PC-3 (cell line): Measurements from ENCODE around the gene ACTR1A.

Source experiments
- EZH2 ChIP-seq: fragments of 300-600 bp; sonication (generic); IDR thresholded peaks from one replicate; pipeline ENCODE4 v1.6.1; 2017; ENCODE audit warnings: antibody characterized with exemption, mild to moderate bottlenecking, low read length; ENCODE audit not compliant: unreplicated experiment
- TF ChIP-seq, protein P1 (sequence below): fragments of 300-600 bp; sonication (generic); conservative IDR thresholded peaks from 2 replicates; pipeline ENCODE4 v1.5.1; 2017; ENCODE audit warnings: antibody characterized with exemption, low read depth, mild to moderate bottlenecking, low read length

DNA sequence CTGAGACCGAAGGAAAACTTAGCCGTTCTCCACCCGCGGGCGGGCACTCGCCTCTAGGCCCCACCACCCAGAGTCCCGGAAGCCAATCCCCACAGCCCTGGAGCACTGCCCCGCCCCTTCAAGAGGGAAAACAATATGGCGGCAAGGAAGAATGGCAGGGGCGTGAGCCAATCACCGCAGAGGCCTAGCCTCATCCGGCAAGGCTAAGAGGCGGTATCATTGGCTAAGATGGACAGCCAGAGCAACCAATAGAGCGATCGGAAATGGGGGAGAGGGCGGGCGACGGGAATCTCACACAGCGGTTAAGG lies 529 bp downstream of the ACTR1A start:
- TF ChIP-seq, protein P1, sequence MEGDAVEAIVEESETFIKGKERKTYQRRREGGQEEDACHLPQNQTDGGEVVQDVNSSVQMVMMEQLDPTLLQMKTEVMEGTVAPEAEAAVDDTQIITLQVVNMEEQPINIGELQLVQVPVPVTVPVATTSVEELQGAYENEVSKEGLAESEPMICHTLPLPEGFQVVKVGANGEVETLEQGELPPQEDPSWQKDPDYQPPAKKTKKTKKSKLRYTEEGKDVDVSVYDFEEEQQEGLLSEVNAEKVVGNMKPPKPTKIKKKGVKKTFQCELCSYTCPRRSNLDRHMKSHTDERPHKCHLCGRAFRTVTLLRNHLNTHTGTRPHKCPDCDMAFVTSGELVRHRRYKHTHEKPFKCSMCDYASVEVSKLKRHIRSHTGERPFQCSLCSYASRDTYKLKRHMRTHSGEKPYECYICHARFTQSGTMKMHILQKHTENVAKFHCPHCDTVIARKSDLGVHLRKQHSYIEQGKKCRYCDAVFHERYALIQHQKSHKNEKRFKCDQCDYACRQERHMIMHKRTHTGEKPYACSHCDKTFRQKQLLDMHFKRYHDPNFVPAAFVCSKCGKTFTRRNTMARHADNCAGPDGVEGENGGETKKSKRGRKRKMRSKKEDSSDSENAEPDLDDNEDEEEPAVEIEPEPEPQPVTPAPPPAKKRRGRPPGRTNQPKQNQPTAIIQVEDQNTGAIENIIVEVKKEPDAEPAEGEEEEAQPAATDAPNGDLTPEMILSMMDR = no peak
- no peak for TF ChIP-seq EZH2
